GM21528 (cell line): ENCODE measurements around the gene IRF3.
"Not testable (repeated sequence)": the region's sequence is repeated elsewhere in the genome, so short reads cannot be mapped to it uniquely, and the experiment has no call there.

Experiments
- ATAC-seq: cut with Tn5 transposase; IDR thresholded peaks from one replicate; pipeline ENCODE4 v1.9.1; 2021; ENCODE audit warnings: mild to moderate bottlenecking, moderate library complexity; ENCODE audit not compliant: unreplicated experiment, low FRiP score

The IRF3 gene

GRCh38 chr19:49631610-49632192 is 34.0 kb downstream of the IRF3 start:
- ATAC-seq, result no peak

DNA sequence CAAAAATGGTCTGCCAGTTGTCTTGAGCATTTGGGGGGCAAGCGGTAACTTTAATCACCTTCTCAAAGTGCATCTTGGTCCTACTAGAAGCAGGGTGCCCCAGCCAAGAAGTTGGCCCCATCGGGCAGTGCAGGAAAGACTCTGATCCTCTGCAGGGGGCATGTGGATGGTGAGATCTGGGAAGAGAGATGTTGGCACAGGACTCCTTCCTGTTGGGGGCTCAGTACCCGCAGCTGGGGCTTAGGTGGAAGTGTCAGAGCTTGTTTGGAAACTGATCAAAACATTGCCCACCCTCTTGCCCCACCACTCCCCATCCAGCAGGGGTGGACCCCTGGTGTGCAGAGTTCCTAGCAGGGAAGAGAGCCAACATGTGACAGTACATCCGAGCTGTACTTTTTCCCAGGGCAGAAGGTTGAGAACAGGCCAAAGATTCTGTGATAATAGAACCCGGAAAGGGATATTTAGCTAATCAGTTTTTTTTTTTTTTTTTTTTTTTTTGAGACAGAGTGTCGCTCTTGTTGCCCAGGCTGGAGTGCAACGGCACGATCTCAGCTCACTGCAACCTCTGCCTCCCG is 34.6 kb downstream of the IRF3 start:
- no peak for ATAC-seq

- ATAC-seq, result no peak
Observed at GRCh38 chr19:49629659-49630058, 36.0 kb downstream of the IRF3 start.

- no peak for ATAC-seq
Observed at GRCh38 chr19:49626226-49626625, 39.4 kb downstream of the IRF3 start.

DNA sequence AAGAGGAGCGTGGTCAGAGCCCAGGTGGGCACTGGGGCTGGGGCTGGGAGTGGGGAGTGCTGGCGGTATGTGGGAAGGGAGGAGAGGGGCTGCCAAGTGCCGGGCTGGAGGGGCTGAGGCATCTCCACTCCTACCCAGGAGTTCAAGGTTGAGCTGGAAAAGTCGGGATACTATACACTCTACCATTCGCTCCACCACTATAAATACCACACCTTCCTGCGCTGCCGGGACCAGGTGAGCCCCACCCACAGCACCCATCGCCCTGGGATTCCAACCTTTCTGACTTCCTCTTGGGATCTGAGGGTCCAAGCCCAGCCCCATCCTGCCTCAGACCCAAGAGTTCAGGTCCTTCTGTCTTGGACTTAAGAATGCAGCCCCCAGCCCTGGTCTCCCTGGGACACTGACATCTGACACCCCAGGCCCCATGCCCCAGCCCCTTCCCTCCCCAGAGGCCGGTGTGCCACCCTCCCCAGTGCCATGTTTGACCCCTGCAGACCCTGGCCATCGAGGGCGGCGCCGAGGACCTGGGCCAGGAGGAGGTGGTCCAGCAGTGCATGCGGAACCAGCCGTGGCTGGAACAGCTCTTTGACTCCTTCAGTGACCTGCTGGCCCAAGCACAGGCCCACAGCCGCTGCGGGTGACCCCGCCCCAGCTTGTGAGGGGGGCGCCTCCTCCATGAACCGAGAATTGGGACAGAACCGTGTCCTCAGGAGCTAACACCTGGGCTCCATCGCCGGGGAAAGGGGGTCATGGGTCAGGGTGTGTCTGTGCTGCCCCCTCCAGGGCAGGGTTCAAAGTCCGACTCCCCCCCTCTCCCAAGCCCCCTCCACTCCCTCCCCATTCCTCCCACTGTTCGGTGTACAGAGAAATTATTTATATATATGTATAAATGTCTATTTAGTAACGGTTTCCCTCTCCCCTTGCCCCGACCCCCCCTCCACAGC is 40.4 kb downstream of the IRF3 start:
- no peak for ATAC-seq

DNA sequence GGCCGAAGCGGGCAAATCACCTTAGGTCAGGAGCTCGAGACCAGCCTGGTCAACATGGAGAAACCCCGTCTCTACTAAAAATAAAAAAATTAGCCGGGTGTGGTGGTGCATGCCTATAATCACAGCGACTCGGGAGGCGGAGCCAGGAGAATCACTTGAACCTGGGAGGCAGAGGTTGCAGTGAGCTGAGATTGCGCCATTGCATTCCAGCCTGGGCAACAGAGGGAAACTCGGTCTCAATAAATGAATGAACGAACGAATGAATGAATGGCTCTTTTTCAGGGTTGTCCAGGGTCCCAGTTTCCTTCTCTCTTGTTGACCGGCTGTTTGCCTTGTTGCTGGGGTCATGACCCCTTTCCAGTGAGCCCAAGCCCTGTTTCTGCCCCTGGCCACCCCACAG is 47.8 kb downstream of the IRF3 start:
- ATAC-seq, result not testable (repeated sequence)

DNA sequence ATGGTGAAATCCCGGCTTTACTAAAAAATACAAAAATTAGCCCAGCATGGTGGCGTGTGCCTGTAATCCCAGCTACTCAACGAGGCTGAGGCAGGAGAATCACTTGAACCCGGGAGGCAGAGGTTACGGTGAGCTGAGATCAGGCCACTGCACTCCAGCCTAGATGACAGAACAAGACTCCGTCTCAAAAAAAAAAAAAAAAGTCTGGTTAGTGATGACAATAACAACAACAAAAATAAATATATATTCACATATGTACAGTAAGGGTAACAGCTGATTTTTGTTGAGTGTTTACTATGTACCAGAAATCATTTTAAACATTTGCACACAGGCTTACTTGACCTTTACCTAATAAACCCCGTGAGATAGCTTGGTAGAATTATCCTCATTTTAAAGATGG is 48.7 kb downstream of the IRF3 start:
- ATAC-seq, result no peak

DNA sequence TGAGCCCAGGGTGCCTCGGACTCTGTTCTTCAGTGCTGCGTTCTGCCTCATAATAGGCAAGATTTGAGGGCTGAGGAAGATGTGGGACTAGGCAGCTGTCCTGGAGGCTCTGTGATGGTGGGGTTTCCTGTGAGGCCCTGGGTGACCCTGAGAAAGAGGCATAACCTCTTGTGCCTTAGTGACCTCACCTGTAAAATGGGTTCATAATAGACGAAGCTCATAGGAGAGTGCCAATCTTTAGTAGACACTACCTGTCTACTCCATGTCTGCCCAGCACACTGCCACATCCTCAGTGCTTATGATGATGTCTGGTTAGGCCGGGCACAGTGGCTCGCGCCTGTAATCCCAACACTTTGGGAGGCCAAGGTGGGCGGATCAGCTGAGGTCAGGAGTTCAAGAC is 49.1 kb downstream of the IRF3 start:
- ATAC-seq, result no peak

DNA sequence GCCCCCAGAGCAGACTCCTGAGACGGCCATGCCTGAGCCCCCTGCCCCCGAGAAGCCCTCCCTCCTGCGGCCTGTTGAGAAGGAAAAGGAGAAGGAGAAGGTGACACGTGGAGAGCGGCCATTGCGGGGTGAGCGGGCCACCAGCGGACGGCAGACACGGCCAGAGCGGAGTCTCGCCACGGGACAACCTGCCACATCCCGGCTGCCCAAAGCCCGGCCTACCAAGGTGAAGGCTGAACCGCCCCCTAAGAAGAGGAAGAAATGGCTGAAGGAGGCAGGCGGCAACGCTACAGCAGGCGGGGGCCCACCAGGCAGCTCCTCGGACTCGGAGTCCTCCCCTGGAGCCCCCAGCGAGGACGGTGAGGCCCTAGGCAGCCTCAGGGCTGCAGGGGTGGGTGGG is 49.8 kb downstream of the IRF3 start:
- no peak for ATAC-seq

- no peak for ATAC-seq
Observed at GRCh38 chr19:49614096-49614833, 51.4 kb downstream of the IRF3 start.

DNA sequence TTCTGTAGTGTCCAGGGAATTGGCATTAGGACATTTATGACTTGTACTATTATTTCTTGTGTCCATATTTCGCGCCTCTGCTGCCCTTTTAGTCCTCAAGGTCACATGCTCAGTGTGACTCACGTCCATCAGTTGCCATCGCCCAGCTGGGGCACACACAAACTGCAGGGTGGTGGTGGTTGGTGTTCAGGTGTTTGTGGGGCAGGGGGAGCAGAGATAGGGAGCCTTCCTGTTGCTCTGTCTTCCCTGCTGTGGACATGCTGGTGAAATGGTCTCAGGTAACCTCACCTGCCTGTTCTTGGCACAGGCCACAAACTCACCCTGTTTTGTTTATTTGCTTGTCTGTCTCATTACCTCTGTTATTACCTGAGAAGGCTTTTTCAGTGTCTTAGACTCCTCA is 52.3 kb downstream of the IRF3 start:
- ATAC-seq, result no peak
